Measurements from ENCODE around the gene KIF18A. TPM values are rescaled to one million over a fixed set of nuclear protein-coding genes. Genes with fewer than 3 reads are reported as not detected.
"Not testable (repeated sequence)": the region's sequence is repeated elsewhere in the genome, so short reads cannot be mapped to it uniquely, and the experiment has no call there.

Gene KIF18A
- total RNA-seq: 15.4 and 15.5 TPM in 2 replicates

- no peaks in the 10 kb centered on the region for H3K9me3 Mint-ChIP-seq
- peak within 1 kb of the TSS; percentile 99 for H3K4me3 Mint-ChIP-seq
- peak within 1 kb of the TSS; percentile 100 for H3K27ac Mint-ChIP-seq
- H3K27me3 Mint-ChIP-seq: no peaks in the 10 kb centered on the region
- H3K4me1 Mint-ChIP-seq: peaks cover 58% of the 10 kb centered on the region
- H3K36me3 Mint-ChIP-seq (ENCODE audit: low read depth): peaks cover 8% of the 10 kb centered on the region
- peak; percentile 100 for DNase-seq
- intact Hi-C loops (cut with micrococcal nuclease): loop anchor here (1.0 to 10.0 kb wide), 2 partner anchors 602 to 743 kb away; partner anchors contain the start of genes CCDC34 and LIN7C
Measured at GRCh38 chr11:28107750-28108618, at the start of gene KIF18A, which contains the start of gene METTL15. KIF18A (minus strand) TSS chr11:28108156; CDS start chr11:28097947, 10,209 bp downstream. METTL15 (plus strand) TSS chr11:28108388; CDS start chr11:28113335, 4,947 bp downstream.

- no peak overlapping the region for H3K27ac Mint-ChIP-seq
- no peaks in the 10 kb centered on the region for H3K27me3 Mint-ChIP-seq
- H3K4me3 Mint-ChIP-seq: no peak overlapping the region
- peaks cover 17% of the 10 kb centered on the region for H3K36me3 Mint-ChIP-seq (ENCODE audit: low read depth)
- no peaks in the 10 kb centered on the region for H3K4me1 Mint-ChIP-seq
- intact Hi-C loops (cut with micrococcal nuclease): no loop called here
- H3K9me3 Mint-ChIP-seq: peaks cover 9% of the 10 kb centered on the region
- no peak for DNase-seq
Measured at GRCh38 chr11:28153586-28153985, 45.6 kb upstream of the KIF18A start.

GRCh38 chr11:28152743-28153142 is 44.8 kb upstream of the KIF18A start:
- no peak for DNase-seq
- H3K4me3 Mint-ChIP-seq: no peak overlapping the region
- H3K27me3 Mint-ChIP-seq: no peaks in the 10 kb centered on the region
- H3K9me3 Mint-ChIP-seq: peaks cover 3% of the 10 kb centered on the region
- H3K4me1 Mint-ChIP-seq: no peaks in the 10 kb centered on the region
- intact Hi-C loops (cut with micrococcal nuclease): no loop called here
- no peak overlapping the region for H3K27ac Mint-ChIP-seq
- H3K36me3 Mint-ChIP-seq (ENCODE audit: low read depth): peaks cover 10% of the 10 kb centered on the region

GRCh38 chr11:28146123-28146751 is 38.3 kb upstream of the KIF18A start:
- Mint-ChIP-seq H3K9me3 (peaks cover under 1% of the 10 kb centered on the region), H3K36me3 (ENCODE audit: low read depth) (no peaks in the 10 kb centered on the region), H3K4me1 (peaks cover 2% of the 10 kb centered on the region), H3K27me3 (no peaks in the 10 kb centered on the region), H3K27ac (no peak overlapping the region), H3K4me3 (no peak overlapping the region)
- intact Hi-C loops (cut with micrococcal nuclease): no loop called here
- DNase-seq: no peak

GRCh38 chr11:28144808-28145207 is 36.9 kb upstream of the KIF18A start:
- Mint-ChIP-seq H3K27ac (no peak overlapping the region), H3K9me3 (peaks cover 7% of the 10 kb centered on the region), H3K27me3 (no peaks in the 10 kb centered on the region), H3K4me1 (peaks cover 2% of the 10 kb centered on the region), H3K36me3 (ENCODE audit: low read depth) (peaks cover 3% of the 10 kb centered on the region), H3K4me3 (no peak overlapping the region)
- intact Hi-C loops (cut with micrococcal nuclease): no loop called here
- DNase-seq: no peak

GRCh38 chr11:28142724-28143123 is 34.8 kb upstream of the KIF18A start:
- H3K4me3 Mint-ChIP-seq: no peak overlapping the region
- no peak overlapping the region for H3K27ac Mint-ChIP-seq
- no peaks in the 10 kb centered on the region for H3K27me3 Mint-ChIP-seq
- peaks cover 7% of the 10 kb centered on the region for H3K36me3 Mint-ChIP-seq (ENCODE audit: low read depth)
- DNase-seq: no peak
- peaks cover 7% of the 10 kb centered on the region for H3K9me3 Mint-ChIP-seq
- intact Hi-C loops (cut with micrococcal nuclease): no loop called here
- H3K4me1 Mint-ChIP-seq: peaks cover 2% of the 10 kb centered on the region

GRCh38 chr11:28140689-28141455 is 32.9 kb upstream of the KIF18A start:
- Mint-ChIP-seq H3K36me3 (ENCODE audit: low read depth) (peaks cover 17% of the 10 kb centered on the region), H3K27me3 (no peaks in the 10 kb centered on the region), H3K27ac (no peak overlapping the region), H3K9me3 (peaks cover 7% of the 10 kb centered on the region), H3K4me3 (no peak overlapping the region), H3K4me1 (no peaks in the 10 kb centered on the region)
- no peak for DNase-seq
- intact Hi-C loops (cut with micrococcal nuclease): no loop called here

GRCh38 chr11:28139841-28140415 is 32.0 kb upstream of the KIF18A start:
- no peak overlapping the region for H3K27ac Mint-ChIP-seq
- H3K36me3 Mint-ChIP-seq (ENCODE audit: low read depth): peaks cover 19% of the 10 kb centered on the region
- H3K4me3 Mint-ChIP-seq: no peak overlapping the region
- peaks cover 7% of the 10 kb centered on the region for H3K9me3 Mint-ChIP-seq
- H3K4me1 Mint-ChIP-seq: no peaks in the 10 kb centered on the region
- intact Hi-C loops (cut with micrococcal nuclease): no loop called here
- no peak for DNase-seq
- no peaks in the 10 kb centered on the region for H3K27me3 Mint-ChIP-seq

GRCh38 chr11:28137832-28138231 is 29.9 kb upstream of the KIF18A start:
- no peak overlapping the region for H3K4me3 Mint-ChIP-seq
- H3K27me3 Mint-ChIP-seq: no peaks in the 10 kb centered on the region
- peaks cover 23% of the 10 kb centered on the region for H3K36me3 Mint-ChIP-seq (ENCODE audit: low read depth)
- no peaks in the 10 kb centered on the region for H3K4me1 Mint-ChIP-seq
- intact Hi-C loops (cut with micrococcal nuclease): no loop called here
- peaks cover 7% of the 10 kb centered on the region for H3K9me3 Mint-ChIP-seq
- no peak for DNase-seq
- no peak overlapping the region for H3K27ac Mint-ChIP-seq

GRCh38 chr11:28137366-28137765 is 29.4 kb upstream of the KIF18A start:
- Mint-ChIP-seq H3K4me3 (no peak overlapping the region), H3K27me3 (no peaks in the 10 kb centered on the region), H3K27ac (no peak overlapping the region), H3K36me3 (ENCODE audit: low read depth) (peaks cover 23% of the 10 kb centered on the region), H3K9me3 (peaks cover 7% of the 10 kb centered on the region), H3K4me1 (no peaks in the 10 kb centered on the region)
- DNase-seq: no peak
- intact Hi-C loops (cut with micrococcal nuclease): no loop called here

GRCh38 chr11:28136157-28136556 is 28.2 kb upstream of the KIF18A start:
- H3K4me1 Mint-ChIP-seq; H3K27me3 Mint-ChIP-seq; DNase-seq; H3K4me3 Mint-ChIP-seq; H3K9me3 Mint-ChIP-seq; H3K27ac Mint-ChIP-seq; intact Hi-C loops (cut with micrococcal nuclease): not testable (repeated sequence)
- H3K36me3 Mint-ChIP-seq (ENCODE audit: low read depth): peaks cover 23% of the 10 kb centered on the region

- intact Hi-C loops (cut with micrococcal nuclease): no loop called here
- Mint-ChIP-seq H3K4me3 (no peak overlapping the region), H3K9me3 (no peaks in the 10 kb centered on the region), H3K27ac (no peak overlapping the region), H3K4me1 (no peaks in the 10 kb centered on the region), H3K36me3 (ENCODE audit: low read depth) (peaks cover 18% of the 10 kb centered on the region), H3K27me3 (no peaks in the 10 kb centered on the region)
- DNase-seq: no peak
Measured at GRCh38 chr11:28133146-28133545, 25.2 kb upstream of the KIF18A start.

- Mint-ChIP-seq H3K9me3 (no peaks in the 10 kb centered on the region), H3K27me3 (no peaks in the 10 kb centered on the region), H3K4me3 (no peak overlapping the region), H3K27ac (no peak overlapping the region), H3K4me1 (no peaks in the 10 kb centered on the region), H3K36me3 (ENCODE audit: low read depth) (peaks cover 18% of the 10 kb centered on the region)
- intact Hi-C loops (cut with micrococcal nuclease): no loop called here
- no peak for DNase-seq
Measured at GRCh38 chr11:28132548-28132947, 24.6 kb upstream of the KIF18A start.
